Germinal center (tissue), 1 donor: ENCODE measurements around the gene CLDND2.
"Not testable (repeated sequence)": the region's sequence is repeated elsewhere in the genome, so short reads cannot be mapped to it uniquely, and the experiment has no call there.

Experiments
- DNase-seq: peaks from one replicate; pipeline ENCODE4 v3.0.0; 2012; ENCODE audit warnings: mixed read lengths, low spot score

The CLDND2 gene

GRCh38 chr19:51368366-51369282 lies at the start of gene CLDND2:
Gene CLDND2 (minus strand): TSS chr19:51369003. CDS start chr19:51368577, 426 bp downstream.
- DNase-seq = no peak

GRCh38 chr19:51417810-51418157 lies 49.0 kb upstream of the CLDND2 start:
- DNase-seq = no peak

GRCh38 chr19:51417107-51417809 lies 48.5 kb upstream of the CLDND2 start, which contains the start of gene SIGLEC10:
Gene SIGLEC10 (minus strand): TSS chr19:51417642. CDS start chr19:51417581, 61 bp downstream.
- DNase-seq = peak; percentile 80

- DNase-seq = not testable (repeated sequence)
Observed at GRCh38 chr19:51416422-51416821, 47.6 kb upstream of the CLDND2 start.

- DNase-seq = no peak
Observed at GRCh38 chr19:51415187-51415586, 46.4 kb upstream of the CLDND2 start.

GRCh38 chr19:51410950-51411748 lies 42.3 kb upstream of the CLDND2 start:
- no peak for DNase-seq

GRCh38 chr19:51407511-51408131 lies 38.8 kb upstream of the CLDND2 start:
- peak; percentile 73 for DNase-seq

- DNase-seq = no peak
Observed at GRCh38 chr19:51402117-51402516, 33.3 kb upstream of the CLDND2 start.

GRCh38 chr19:51399936-51400335 lies 31.1 kb upstream of the CLDND2 start:
- not testable (repeated sequence) for DNase-seq

- no peak for DNase-seq
Observed at GRCh38 chr19:51399231-51399630, 30.4 kb upstream of the CLDND2 start.

- peak; percentile 45 for DNase-seq
Observed at GRCh38 chr19:51398096-51398704, 29.4 kb upstream of the CLDND2 start.

- DNase-seq = not testable (repeated sequence)
Observed at GRCh38 chr19:51397453-51397852, 28.6 kb upstream of the CLDND2 start.

GRCh38 chr19:51396175-51396574 lies 27.4 kb upstream of the CLDND2 start:
- no peak for DNase-seq

GRCh38 chr19:51394050-51394836 lies 25.4 kb upstream of the CLDND2 start:
- peak; percentile 97 for DNase-seq

- DNase-seq = no peak
Observed at GRCh38 chr19:51392701-51393100, 23.9 kb upstream of the CLDND2 start.

- no peak for DNase-seq
Observed at GRCh38 chr19:51391073-51391611, 22.3 kb upstream of the CLDND2 start.

- DNase-seq = no peak
Observed at GRCh38 chr19:51389143-51389542, 20.3 kb upstream of the CLDND2 start.

- DNase-seq = no peak
Observed at GRCh38 chr19:51387924-51388389, 19.2 kb upstream of the CLDND2 start, which contains the start of gene LIM2. Gene LIM2 (minus strand): TSS chr19:51387974. CDS start chr19:51387443, 531 bp downstream.

GRCh38 chr19:51386882-51387520 lies 18.2 kb upstream of the CLDND2 start:
- DNase-seq = no peak
